ENCODE measurements around the gene DHRSX. TPM values are rescaled to one million over a fixed set of nuclear protein-coding genes. Genes with fewer than 3 reads are reported as not detected.
"Not testable (repeated sequence)": the region's sequence is repeated elsewhere in the genome, so short reads cannot be mapped to it uniquely, and the experiment has no call there.

DHRSX gene
- total RNA-seq, 1 experiment from 2014 or later: 11.5 TPM

- no peaks in the 10 kb centered on the region for H3K36me3 ChIP-seq (ENCODE audit: low read depth, low read length)
Measured at GRCh38 chrX:2484721-2485648, 15.8 kb downstream of the DHRSX start.

GRCh38 chrX:2484256-2484655 lies 16.5 kb downstream of the DHRSX start:
- Histone ChIP-seq H2AFZ (ENCODE audit: low read length) (no peak overlapping the region), H3K79me2 (ENCODE audit: low read length) (no peaks in the 10 kb centered on the region), H4K20me1 (ENCODE audit: low read length) (no peaks in the 10 kb centered on the region), H3F3A (ENCODE audit: low read length, unreplicated experiment) (no peaks in the 10 kb centered on the region), H3K9me2 (replicated peaks; ENCODE audit: low read length) (no peaks in the 10 kb centered on the region), H3K4me2 (ENCODE audit: low read length) (no peak overlapping the region), H3K9me3 (ENCODE audit: low read length) (no peaks in the 10 kb centered on the region), H3K9ac (ENCODE audit: low read length) (no peak overlapping the region), H3K4me1 (ENCODE audit: insufficient read depth, low read length) (no peaks in the 10 kb centered on the region), H3K4me3 (ENCODE audit: low read length) (no peak overlapping the region), H3K27me3 (ENCODE audit: low read length) (no peaks in the 10 kb centered on the region), H3K27ac (ENCODE audit: low read length) (no peak overlapping the region), H3K36me3 (ENCODE audit: low read depth, low read length) (no peaks in the 10 kb centered on the region)
- intact Hi-C loops (cut with micrococcal nuclease): no loop called here
- TF ChIP-seq EZH2phosphoT487 (IDR thresholded peaks at IDR 0.05; ENCODE audit: borderline replicate concordance, low read length) (no peak), CTCF (conservative IDR thresholded peaks at IDR 0.05; ENCODE audit: low read depth, low read length) (no peak), EZH2 (IDR thresholded peaks at IDR 0.05; ENCODE audit: low read length, unreplicated experiment) (no peak)
- CTCF ChIA-PET: no interaction called here
- DNase-seq (no peak), ATAC-seq (no peak)
- POLR2A ChIA-PET (ENCODE audit: unreplicated experiment): no interaction called here
- BruUV-seq (replicated peaks): no TSS peak

More at GRCh38 chrX:2484721-2485648, 15.8 kb downstream of the DHRSX start:
- Histone ChIP-seq H3K4me1 (ENCODE audit: insufficient read depth, low read length) (no peaks in the 10 kb centered on the region), H3K4me3 (ENCODE audit: low read length) (no peak overlapping the region), H3K9me3 (ENCODE audit: low read length) (no peaks in the 10 kb centered on the region), H3K27ac (ENCODE audit: low read length) (no peak overlapping the region), H4K20me1 (ENCODE audit: low read length) (no peaks in the 10 kb centered on the region), H3K79me2 (ENCODE audit: low read length) (no peaks in the 10 kb centered on the region), H3K9ac (ENCODE audit: low read length) (no peak overlapping the region), H3K4me2 (ENCODE audit: low read length) (no peak overlapping the region), H3K27me3 (ENCODE audit: low read length) (no peaks in the 10 kb centered on the region), H3F3A (ENCODE audit: low read length, unreplicated experiment) (no peaks in the 10 kb centered on the region), H3K9me2 (replicated peaks; ENCODE audit: low read length) (no peaks in the 10 kb centered on the region), H2AFZ (ENCODE audit: low read length) (no peak overlapping the region)
- DNase-seq (no peak), ATAC-seq (no peak)
- POLR2A ChIA-PET (ENCODE audit: unreplicated experiment): no interaction called here
- intact Hi-C loops (cut with micrococcal nuclease): no loop called here
- CTCF ChIA-PET: no interaction called here
- BruUV-seq (replicated peaks): no TSS peak
- TF ChIP-seq EZH2 (IDR thresholded peaks at IDR 0.05; ENCODE audit: low read length, unreplicated experiment) (no peak), CTCF (conservative IDR thresholded peaks at IDR 0.05; ENCODE audit: low read depth, low read length) (no peak), EZH2phosphoT487 (IDR thresholded peaks at IDR 0.05; ENCODE audit: borderline replicate concordance, low read length) (no peak)

GRCh38 chrX:2483398-2484060 lies 17.2 kb downstream of the DHRSX start:
- intact Hi-C loops (cut with micrococcal nuclease): no loop called here
- DNase-seq (no peak), ATAC-seq (no peak)
- TF ChIP-seq CTCF (conservative IDR thresholded peaks at IDR 0.05; ENCODE audit: low read depth, low read length): no peak
- TF ChIP-seq EZH2 (IDR thresholded peaks at IDR 0.05; ENCODE audit: low read length, unreplicated experiment): no peak
- TF ChIP-seq EZH2phosphoT487 (IDR thresholded peaks at IDR 0.05; ENCODE audit: borderline replicate concordance, low read length): no peak
- Histone ChIP-seq H3K79me2 (ENCODE audit: low read length) (no peaks in the 10 kb centered on the region), H3K9ac (ENCODE audit: low read length) (no peak overlapping the region), H3K36me3 (ENCODE audit: low read depth, low read length) (no peaks in the 10 kb centered on the region), H4K20me1 (ENCODE audit: low read length) (no peaks in the 10 kb centered on the region), H3K9me2 (replicated peaks; ENCODE audit: low read length) (no peaks in the 10 kb centered on the region), H3K9me3 (ENCODE audit: low read length) (no peaks in the 10 kb centered on the region), H3K27ac (ENCODE audit: low read length) (no peak overlapping the region), H3K27me3 (ENCODE audit: low read length) (no peaks in the 10 kb centered on the region), H2AFZ (ENCODE audit: low read length) (no peak overlapping the region), H3K4me2 (ENCODE audit: low read length) (no peak overlapping the region), H3F3A (ENCODE audit: low read length, unreplicated experiment) (no peaks in the 10 kb centered on the region), H3K4me1 (ENCODE audit: insufficient read depth, low read length) (no peaks in the 10 kb centered on the region), H3K4me3 (ENCODE audit: low read length) (no peak overlapping the region)
- ChIA-PET CTCF (no interaction called here), POLR2A (ENCODE audit: unreplicated experiment) (no interaction called here)
- no TSS peak for BruUV-seq (replicated peaks)

DNA sequence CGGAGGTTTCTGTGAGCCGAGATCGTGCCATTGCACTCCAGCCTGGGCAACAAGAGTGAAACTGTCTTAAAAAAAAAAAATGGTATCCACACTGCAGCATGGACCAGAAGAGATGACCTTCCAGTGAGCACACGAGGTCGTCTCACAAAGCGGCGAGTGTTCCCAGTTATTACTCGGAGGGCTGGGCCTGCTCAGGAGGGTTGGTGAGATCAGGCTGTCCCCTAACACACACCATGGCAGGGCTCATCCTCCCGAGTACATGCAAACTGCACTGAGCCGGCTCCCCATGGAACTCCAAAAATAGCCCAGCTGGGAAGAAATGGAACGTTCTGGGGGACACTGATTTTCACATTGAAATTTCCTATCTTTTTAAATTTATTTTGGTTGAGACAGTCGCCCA lies 19.2 kb downstream of the DHRSX start:
- H2AFZ ChIP-seq (ENCODE audit: low read length); H3K27me3 ChIP-seq (ENCODE audit: low read length); H3K4me1 ChIP-seq (ENCODE audit: insufficient read depth, low read length); H3K27ac ChIP-seq (ENCODE audit: low read length); H3K4me2 ChIP-seq (ENCODE audit: low read length); CTCF ChIA-PET; H3K79me2 ChIP-seq (ENCODE audit: low read length); H3K36me3 ChIP-seq (ENCODE audit: low read depth, low read length); DNase-seq; H3K9me2 ChIP-seq (replicated peaks; ENCODE audit: low read length); H3K9me3 ChIP-seq (ENCODE audit: low read length); ATAC-seq; H3K9ac ChIP-seq (ENCODE audit: low read length); intact Hi-C loops (cut with micrococcal nuclease); POLR2A ChIA-PET (ENCODE audit: unreplicated experiment); H3F3A ChIP-seq (ENCODE audit: low read length, unreplicated experiment); H3K4me3 ChIP-seq (ENCODE audit: low read length); H4K20me1 ChIP-seq (ENCODE audit: low read length); BruUV-seq (replicated peaks): not testable (repeated sequence)

All from PC-3 (cell line).